ENCODE measurements around the gene TRIO.

TRIO gene

DNA sequence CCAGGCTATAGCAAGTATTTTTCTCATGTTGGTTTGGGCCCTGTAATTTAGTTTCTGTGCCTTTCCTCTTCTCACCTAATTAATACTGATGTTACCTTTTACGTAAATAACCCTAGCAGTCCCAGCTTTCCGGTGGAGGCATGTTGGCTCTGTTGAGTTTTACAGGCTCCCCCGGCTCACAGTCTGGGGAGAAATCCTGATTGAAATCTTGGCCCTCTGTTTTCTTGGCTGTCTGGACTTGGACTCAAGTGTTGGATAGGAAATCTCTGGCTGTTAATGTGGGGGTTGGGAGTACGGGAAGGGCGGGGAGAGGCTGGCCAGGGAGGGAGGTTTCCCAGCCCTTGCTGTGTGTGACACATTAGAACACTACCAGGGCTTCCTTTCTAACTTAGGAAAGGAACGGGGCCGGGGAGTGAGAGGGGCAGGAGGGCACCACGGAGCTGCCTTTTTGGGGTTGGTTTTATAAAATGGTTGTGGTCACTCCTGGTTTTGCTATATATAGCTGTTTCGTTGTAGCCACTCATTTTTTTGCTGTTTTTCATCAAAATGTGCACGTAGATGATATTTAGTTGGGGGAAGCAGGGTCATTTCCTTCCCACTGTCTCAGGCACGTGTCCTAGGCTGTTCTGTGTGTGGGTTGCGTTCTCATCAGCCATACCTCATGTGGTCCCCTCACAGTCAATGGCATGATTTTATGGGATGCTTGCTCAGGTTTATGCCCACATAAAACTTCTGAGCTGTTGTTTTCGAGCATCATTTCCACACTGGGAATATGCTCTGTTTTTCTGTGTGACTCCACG is 11.0 kb downstream of the TRIO start:
- TF ChIP-seq JUND (IDR thresholded peaks at IDR 0.05; ENCODE audit: low read depth), result no peak
- no peak for DNase-seq (ENCODE audit: low read depth in 1 of 2, low spot score in 1 of 2)
- in situ Hi-C loops (cut with HindIII; ENCODE audit: low pct_unique_long_range_greater_than_20kb, low sequenced_read_pairs), result no loop called here

DNA sequence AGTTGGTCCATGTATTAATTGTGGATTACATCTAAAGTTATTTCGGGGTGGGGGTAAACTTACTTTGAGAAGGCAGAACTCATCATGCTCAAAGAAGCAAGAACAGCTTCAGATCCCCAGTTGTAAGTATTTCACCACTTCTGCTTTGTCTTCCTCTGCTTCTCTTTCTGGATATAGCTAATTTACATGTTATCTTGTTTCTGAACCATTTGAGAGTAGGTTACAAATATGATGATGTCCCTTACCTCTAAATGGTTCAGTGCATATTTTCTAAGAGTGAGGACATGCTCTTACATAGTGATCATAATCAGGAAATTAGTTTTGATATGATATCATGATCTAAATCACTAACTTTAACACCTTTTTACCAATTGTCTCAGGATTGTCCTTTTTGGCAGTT is 11.9 kb downstream of the TRIO start:
- no peak for TF ChIP-seq JUND (IDR thresholded peaks at IDR 0.05; ENCODE audit: low read depth)
- no peak for DNase-seq (ENCODE audit: low read depth in 1 of 2, low spot score in 1 of 2)
- in situ Hi-C loops (cut with HindIII; ENCODE audit: low pct_unique_long_range_greater_than_20kb, low sequenced_read_pairs), result no loop called here

DNA sequence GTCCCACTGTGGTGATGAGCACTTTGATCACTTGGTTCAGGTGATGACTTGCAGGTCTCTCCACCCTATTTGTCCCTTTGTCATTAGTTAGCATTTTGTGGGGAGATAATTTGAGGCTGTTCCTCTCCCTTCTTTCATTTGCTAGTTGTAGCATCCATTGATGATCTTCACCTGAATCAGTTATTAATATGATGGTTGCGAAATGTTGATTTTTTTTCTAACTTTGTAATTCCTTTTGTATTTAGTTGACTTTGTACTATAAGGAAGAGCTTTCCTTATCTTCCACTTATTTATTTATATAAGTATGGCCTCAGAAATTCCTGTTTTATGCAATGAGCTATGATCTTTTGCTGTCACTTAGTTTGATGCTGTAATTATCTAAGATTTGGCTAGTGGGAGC is 12.6 kb downstream of the TRIO start:
- in situ Hi-C loops (cut with HindIII; ENCODE audit: low pct_unique_long_range_greater_than_20kb, low sequenced_read_pairs), result no loop called here
- no peak for DNase-seq (ENCODE audit: low read depth in 1 of 2, low spot score in 1 of 2)
- no peak for TF ChIP-seq JUND (IDR thresholded peaks at IDR 0.05; ENCODE audit: low read depth)

DNA sequence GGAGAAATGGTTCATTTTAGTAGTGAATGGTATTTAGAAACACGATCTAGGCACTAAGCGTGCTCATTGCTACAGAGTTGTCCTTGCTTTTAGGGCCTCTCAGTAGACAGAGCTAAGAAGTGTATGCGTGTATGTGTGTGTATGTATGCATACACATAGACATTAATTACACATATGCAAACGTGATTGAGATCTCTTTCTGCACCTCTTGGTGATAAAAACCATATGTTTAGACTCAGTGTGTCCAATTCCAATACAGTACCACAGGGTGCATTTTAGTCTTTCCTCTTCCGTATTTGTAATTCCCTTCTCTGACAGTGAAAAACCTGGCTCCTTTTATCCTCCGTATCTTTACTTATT is 13.1 kb downstream of the TRIO start:
- in situ Hi-C loops (cut with HindIII; ENCODE audit: low pct_unique_long_range_greater_than_20kb, low sequenced_read_pairs), result no loop called here
- TF ChIP-seq JUND (IDR thresholded peaks at IDR 0.05; ENCODE audit: low read depth), result no peak
- DNase-seq (ENCODE audit: low read depth in 1 of 2, low spot score in 1 of 2), result no peak

DNA sequence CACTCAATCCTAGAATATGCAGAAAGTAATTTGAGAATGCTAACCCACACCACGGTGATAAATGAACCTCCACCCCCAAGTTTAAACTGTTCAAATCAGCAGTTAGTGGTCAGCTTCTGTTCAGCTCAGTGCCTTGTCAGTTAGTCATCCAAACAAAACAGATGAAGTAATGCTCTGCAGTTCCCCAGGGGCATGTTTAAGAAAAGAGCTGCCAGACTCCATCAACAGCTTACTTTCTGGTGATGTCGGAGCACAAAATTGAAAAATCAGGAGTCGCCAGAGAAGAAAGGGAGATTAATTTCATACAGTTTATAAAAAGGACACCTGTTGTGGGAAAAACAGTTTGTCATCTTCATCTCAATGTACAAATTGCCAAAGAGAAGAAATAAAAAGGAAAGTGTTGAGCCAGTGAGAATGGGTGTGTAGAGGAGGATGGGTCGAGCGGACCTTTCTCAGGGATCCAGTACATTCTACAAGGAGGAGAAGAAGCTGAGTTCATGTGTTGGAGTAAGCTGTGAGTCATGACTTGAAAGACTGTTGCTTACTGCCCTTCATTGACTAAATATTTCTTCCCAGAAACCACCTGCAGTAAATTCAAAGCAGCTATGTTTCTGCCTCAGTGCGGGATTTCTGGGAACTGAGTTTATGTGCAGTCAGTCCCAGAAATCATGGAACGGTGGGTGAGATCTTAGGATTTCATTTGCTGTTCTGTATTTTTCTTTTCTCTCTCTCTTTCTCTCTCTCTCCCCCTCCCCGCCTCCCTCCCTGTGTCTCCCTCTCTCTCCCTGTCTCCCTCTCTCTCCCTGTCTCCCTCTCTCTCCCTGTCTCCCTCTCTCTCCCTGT is 13.7 kb downstream of the TRIO start:
- peak; percentile 31 to 61 for DNase-seq (ENCODE audit: low read depth in 1 of 2, low spot score in 1 of 2)
- TF ChIP-seq JUND (IDR thresholded peaks at IDR 0.05; ENCODE audit: low read depth), result no peak
- in situ Hi-C loops (cut with HindIII; ENCODE audit: low pct_unique_long_range_greater_than_20kb, low sequenced_read_pairs), result no loop called here

DNA sequence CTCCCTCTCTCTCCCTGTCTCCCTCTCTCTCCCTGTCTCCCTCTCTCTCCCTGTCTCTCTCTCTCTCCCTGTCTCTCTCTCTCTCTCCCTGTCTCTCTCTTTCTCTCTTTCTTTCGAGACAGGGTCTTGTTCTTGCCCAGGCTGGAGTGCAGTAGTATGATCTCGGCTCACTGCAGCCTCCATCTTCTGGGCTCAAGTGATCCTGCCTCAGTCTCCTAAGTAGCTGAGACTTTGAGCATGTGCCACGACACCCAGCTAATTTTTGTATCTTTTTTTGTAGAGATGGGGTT is 14.3 kb downstream of the TRIO start:
- in situ Hi-C loops (cut with HindIII; ENCODE audit: low pct_unique_long_range_greater_than_20kb, low sequenced_read_pairs), result no loop called here
- no peak for DNase-seq (ENCODE audit: low read depth in 1 of 2, low spot score in 1 of 2)
- TF ChIP-seq JUND (IDR thresholded peaks at IDR 0.05; ENCODE audit: low read depth), result no peak

DNA sequence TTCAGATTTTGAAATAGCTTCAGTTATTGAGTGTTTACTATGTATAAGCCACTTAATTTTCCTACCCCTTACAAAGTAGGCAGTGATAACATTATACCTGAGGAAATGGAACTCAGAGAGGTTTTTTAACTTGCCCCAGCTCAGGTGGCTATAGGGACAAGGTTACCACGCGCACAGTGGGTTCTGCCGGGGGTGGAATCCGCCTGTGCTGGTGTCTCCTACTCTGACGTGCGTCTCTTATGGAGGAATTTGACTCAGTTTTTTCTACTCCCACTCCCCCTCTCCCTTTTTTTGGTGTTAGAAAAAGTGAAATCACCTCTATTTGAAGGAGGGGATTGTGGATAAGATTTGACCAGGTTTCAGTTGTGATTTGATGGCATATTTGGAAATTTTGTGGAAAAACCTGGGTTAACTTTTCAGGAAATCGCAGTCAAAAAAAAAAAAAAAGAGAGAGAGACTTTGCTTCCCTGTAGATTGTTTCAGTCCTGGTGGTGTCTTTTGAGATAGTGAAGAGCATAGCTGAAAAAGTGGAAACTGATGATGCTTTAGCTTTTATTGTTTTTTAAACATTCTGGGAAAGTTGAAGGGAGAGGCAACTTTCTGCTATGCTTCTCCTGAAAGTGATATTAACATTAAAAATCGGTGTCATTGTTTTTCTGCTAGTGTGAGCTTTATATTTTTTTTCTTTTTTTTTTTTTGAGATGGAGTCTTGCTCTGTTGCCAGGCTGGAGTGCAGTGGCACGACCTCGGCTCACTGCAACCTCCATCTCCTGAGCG is 15.9 kb downstream of the TRIO start:
- in situ Hi-C loops (cut with HindIII; ENCODE audit: low pct_unique_long_range_greater_than_20kb, low sequenced_read_pairs), result no loop called here
- no peak for DNase-seq (ENCODE audit: low read depth in 1 of 2, low spot score in 1 of 2)
- TF ChIP-seq JUND (IDR thresholded peaks at IDR 0.05; ENCODE audit: low read depth), result no peak

DNA sequence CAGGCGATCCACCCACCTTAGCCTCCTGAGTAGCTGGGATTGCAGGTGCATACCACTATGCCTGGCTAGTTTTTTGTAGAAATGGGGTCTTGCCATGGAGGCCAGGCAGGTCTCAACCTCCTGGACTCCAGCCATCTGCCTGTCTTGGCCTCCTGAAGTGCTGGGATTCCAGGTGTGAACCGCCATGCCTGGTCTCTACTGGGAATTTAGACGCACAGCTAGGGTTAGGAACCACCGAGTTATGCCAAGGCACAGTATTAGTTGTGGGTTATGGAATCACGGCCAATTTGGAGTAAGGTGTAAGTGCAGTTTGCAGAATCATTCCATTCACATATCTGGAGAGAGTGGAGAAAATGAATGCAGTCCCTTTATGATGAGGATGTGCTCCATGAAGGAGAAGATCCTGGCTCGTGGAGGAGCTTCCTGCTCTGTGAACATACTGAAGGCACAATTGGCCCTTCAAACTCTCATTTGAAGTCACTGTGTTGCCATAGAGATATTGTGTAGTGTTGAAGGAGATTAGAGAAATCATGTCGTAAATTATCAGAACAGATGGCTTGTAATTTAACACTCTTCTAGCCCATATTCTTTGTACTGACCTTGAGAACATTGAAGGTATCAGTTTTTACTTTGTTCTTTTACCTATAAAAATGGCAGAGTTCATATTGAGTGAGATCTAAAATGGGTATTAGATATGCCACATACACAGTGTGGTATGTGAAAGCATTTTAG is 18.8 kb downstream of the TRIO start:
- no peak for DNase-seq (ENCODE audit: low read depth in 1 of 2, low spot score in 1 of 2)
- in situ Hi-C loops (cut with HindIII; ENCODE audit: low pct_unique_long_range_greater_than_20kb, low sequenced_read_pairs), result no loop called here

DNA sequence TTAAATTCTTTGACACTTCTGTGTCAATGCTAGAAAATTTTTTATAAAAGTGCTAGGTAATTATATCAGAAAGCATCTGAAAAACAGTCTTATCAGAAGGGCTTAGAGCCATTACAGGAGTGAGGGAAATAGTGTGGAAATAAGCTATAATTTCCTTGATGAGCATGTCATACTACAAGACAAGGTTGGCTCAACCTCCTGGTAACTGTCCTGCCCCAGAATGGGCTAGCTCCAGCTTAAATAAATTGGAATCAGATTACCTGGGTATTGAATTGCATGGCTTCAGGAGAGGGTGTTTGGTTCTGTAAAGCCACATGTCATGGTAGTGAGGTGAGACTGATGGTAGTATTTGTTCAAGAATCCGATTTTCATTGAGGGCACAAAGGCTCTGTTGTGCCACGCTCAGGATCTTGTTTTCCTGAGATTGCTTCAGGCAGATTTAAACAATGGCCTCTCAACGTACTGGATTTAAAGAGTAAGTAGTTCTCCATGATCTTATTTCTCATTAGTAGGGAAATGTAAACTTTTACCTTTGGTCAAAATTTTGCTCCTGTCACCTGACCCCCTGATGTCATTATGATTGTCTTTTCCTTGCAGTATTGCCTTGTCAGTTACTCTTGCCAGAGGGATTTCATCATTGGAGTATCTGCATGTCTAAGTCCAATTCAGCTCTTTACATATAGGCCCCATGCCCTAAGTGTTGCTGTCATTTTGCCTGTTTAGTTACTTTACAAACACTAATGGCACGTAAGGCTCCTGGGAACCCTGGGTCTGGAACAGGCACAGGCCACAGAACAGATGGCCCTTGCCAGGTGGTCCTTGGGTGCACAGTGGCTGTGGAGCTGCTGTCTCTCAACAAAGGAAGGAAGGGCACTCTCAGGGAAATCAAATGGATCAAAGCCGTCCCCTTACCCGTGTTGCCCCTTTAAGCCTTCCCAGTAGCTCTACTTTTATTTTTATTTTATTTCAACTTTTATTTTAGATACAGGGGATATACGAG is 21.3 kb downstream of the TRIO start:
- no peak for DNase-seq (ENCODE audit: low read depth in 1 of 2, low spot score in 1 of 2)
- in situ Hi-C loops (cut with HindIII; ENCODE audit: low pct_unique_long_range_greater_than_20kb, low sequenced_read_pairs), result no loop called here
- no peak for TF ChIP-seq JUND (IDR thresholded peaks at IDR 0.05; ENCODE audit: low read depth)

More for the DNA sequence above, 18.8 kb downstream of the TRIO start:
- no peak for TF ChIP-seq JUND (IDR thresholded peaks at IDR 0.05; ENCODE audit: low read depth)

DNA sequence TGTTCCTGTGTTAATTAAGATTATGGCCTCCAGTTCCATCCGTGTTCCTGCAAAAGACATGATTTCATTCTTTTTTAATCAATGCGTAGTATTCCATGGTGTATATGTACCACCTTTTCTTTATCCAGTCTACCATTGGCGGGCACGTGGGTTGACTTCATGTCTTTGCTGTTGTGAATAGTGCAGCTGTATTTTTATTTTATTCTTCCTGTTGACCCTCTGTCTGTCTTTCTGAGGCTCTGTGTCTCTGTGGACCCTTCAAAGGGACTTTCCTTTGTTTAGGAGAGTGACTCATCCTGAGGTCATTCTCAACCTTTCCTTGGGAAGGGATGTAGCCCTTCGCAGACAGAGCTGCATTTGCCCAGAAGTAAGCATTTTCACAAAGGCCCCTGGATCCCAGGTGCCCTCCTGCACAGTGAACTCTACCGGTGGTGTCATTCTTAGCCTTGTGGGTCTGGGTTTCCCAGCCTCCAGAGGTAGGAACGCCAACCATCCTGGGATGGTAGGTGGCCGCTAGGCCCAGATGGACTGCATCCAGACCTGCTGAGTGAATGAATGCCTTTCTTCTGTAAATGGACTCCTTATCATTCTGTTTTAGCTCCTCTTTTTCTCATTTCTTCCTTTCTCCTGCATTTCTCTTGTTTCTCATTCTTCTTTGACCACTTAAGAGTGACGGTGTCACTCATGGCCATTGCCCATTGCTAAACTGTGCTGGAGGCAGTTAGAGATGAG is 22.4 kb downstream of the TRIO start:
- no peak for DNase-seq (ENCODE audit: low read depth in 1 of 2, low spot score in 1 of 2)
- in situ Hi-C loops (cut with HindIII; ENCODE audit: low pct_unique_long_range_greater_than_20kb, low sequenced_read_pairs), result no loop called here
- TF ChIP-seq JUND (IDR thresholded peaks at IDR 0.05; ENCODE audit: low read depth), result no peak

DNA sequence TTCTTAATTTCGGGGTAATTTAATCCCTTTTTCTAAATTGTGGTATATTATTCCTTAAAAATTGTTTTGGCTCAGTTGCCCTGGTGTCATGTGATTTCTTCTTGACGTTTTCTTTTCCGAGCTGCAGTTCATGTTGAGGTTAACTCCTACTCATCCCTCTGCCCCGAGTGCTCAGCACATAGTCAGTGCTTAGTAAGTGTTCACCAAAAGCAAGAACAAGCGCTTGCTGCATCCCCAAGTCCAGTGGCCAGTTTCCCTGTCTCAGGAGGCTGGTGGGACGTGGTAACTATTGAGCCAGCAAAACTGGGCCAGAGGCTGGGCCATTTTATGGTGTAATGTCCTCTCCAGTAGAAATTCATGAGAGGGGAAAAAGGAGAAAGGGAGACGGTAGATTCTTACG is 23.3 kb downstream of the TRIO start:
- DNase-seq (ENCODE audit: low read depth in 1 of 2, low spot score in 1 of 2), result no peak

More for the DNA sequence above, 23.3 kb downstream of the TRIO start:
- no peak for TF ChIP-seq JUND (IDR thresholded peaks at IDR 0.05; ENCODE audit: low read depth)
- in situ Hi-C loops (cut with HindIII; ENCODE audit: low pct_unique_long_range_greater_than_20kb, low sequenced_read_pairs), result no loop called here

Measured in T47D (cell line).